Measurements from ENCODE around the gene MYRFL.
"Not testable (repeated sequence)": the region's sequence is repeated elsewhere in the genome, so short reads cannot be mapped to it uniquely, and the experiment has no call there.

Gene MYRFL

GRCh38 chr12:69988481-69989321 is 163.7 kb downstream of the MYRFL start:
- peak; percentile 36 for DNase-seq (ENCODE audit: low spot score)

GRCh38 chr12:69991690-69992288 is 166.8 kb downstream of the MYRFL start:
- DNase-seq (ENCODE audit: low spot score) = no peak

- no peak for DNase-seq (ENCODE audit: low spot score)
These were observed 168.4 kb downstream of the MYRFL start for GRCh38 chr12:69993433-69993832.

GRCh38 chr12:69994086-69994485 is 169.1 kb downstream of the MYRFL start:
- not testable (repeated sequence) for DNase-seq (ENCODE audit: low spot score)

GRCh38 chr12:69994724-69995173 is 169.7 kb downstream of the MYRFL start:
- no peak for DNase-seq (ENCODE audit: low spot score)

- DNase-seq (ENCODE audit: low spot score) = no peak
These were observed 171.2 kb downstream of the MYRFL start for GRCh38 chr12:69996241-69996640.

- no peak for DNase-seq (ENCODE audit: low spot score)
These were observed 171.7 kb downstream of the MYRFL start for GRCh38 chr12:69996722-69997121.

- DNase-seq (ENCODE audit: low spot score) = no peak
These were observed 173.0 kb downstream of the MYRFL start for GRCh38 chr12:69998011-69998410.

GRCh38 chr12:69998922-69999321 is 173.9 kb downstream of the MYRFL start:
- DNase-seq (ENCODE audit: low spot score) = no peak

GRCh38 chr12:69999561-69999960 is 174.5 kb downstream of the MYRFL start:
- no peak for DNase-seq (ENCODE audit: low spot score)

- peak; percentile 14 for DNase-seq (ENCODE audit: low spot score)
These were observed 177.3 kb downstream of the MYRFL start for GRCh38 chr12:70002097-70002911.

GRCh38 chr12:70002912-70003255 is 177.9 kb downstream of the MYRFL start:
- no peak for DNase-seq (ENCODE audit: low spot score)

- DNase-seq (ENCODE audit: low spot score) = no peak
These were observed 181.0 kb downstream of the MYRFL start for GRCh38 chr12:70005864-70006618.

GRCh38 chr12:70006619-70006973 is 181.6 kb downstream of the MYRFL start:
- DNase-seq (ENCODE audit: low spot score) = no peak

- DNase-seq (ENCODE audit: low spot score) = no peak
These were observed 182.7 kb downstream of the MYRFL start for GRCh38 chr12:70007687-70008086.

Measured in AG20443 (cell line).